GM18526 (cell line): Measurements from ENCODE around the gene BACH1.

Source experiments
- POLR2A ChIP-seq: IDR thresholded peaks from 3 replicates; pipeline ENCODE4 v1.6.1; 2011; ENCODE audit not compliant: insufficient read length; ENCODE audit errors: extremely low read depth

Gene BACH1

GRCh38 chr21:29307718-29308455 is 9.2 kb downstream of the BACH1 start:
- TF ChIP-seq POLR2A, result no peak

- no peak for TF ChIP-seq POLR2A
Measured at GRCh38 chr21:29308456-29308783, 9.7 kb downstream of the BACH1 start.

- no peak for TF ChIP-seq POLR2A
Measured at GRCh38 chr21:29309703-29310102, 11.0 kb downstream of the BACH1 start.

- TF ChIP-seq POLR2A, result no peak
Measured at GRCh38 chr21:29311802-29312201, 13.1 kb downstream of the BACH1 start.

GRCh38 chr21:29312981-29313380 is 14.3 kb downstream of the BACH1 start:
- no peak for TF ChIP-seq POLR2A

GRCh38 chr21:29313662-29314408 is 15.1 kb downstream of the BACH1 start:
- TF ChIP-seq POLR2A, result no peak

GRCh38 chr21:29315131-29315749 is 16.5 kb downstream of the BACH1 start:
- no peak for TF ChIP-seq POLR2A

GRCh38 chr21:29316029-29316742 is 17.5 kb downstream of the BACH1 start:
- TF ChIP-seq POLR2A, result no peak

- no peak for TF ChIP-seq POLR2A
Measured at GRCh38 chr21:29316806-29317205, 18.1 kb downstream of the BACH1 start.

- no peak for TF ChIP-seq POLR2A
Measured at GRCh38 chr21:29318354-29318753, 19.6 kb downstream of the BACH1 start.

- no peak for TF ChIP-seq POLR2A
Measured at GRCh38 chr21:29320031-29320430, 21.3 kb downstream of the BACH1 start.

GRCh38 chr21:29321217-29321616 is 22.5 kb downstream of the BACH1 start:
- TF ChIP-seq POLR2A, result no peak

GRCh38 chr21:29321932-29322928 is 23.5 kb downstream of the BACH1 start:
- no peak for TF ChIP-seq POLR2A

GRCh38 chr21:29323189-29323588 is 24.5 kb downstream of the BACH1 start:
- TF ChIP-seq POLR2A, result no peak
